ENCODE data around the gene STOX1. TPM values are rescaled to one million over a fixed set of nuclear protein-coding genes. Genes with fewer than 3 reads are reported as not detected.
A peak's percentile ranks its signal among the peaks of the same experiment; 100 is the strongest.
"Not testable (repeated sequence)": the region's sequence is repeated elsewhere in the genome, so short reads cannot be mapped to it uniquely, and the experiment has no call there.

Gene STOX1
- total RNA-seq, 1 donor from 2014 or later, result 8.0 TPM

GRCh38 chr10:68934994-68935393, 107.7 kb downstream of the STOX1 start:
- no peak overlapping the region for H3K4me3 Mint-ChIP-seq (ENCODE audit: low read depth)
- no peaks in the 10 kb centered on the region for H3K27me3 Mint-ChIP-seq
- H3K36me3 Mint-ChIP-seq (ENCODE audit: insufficient read depth), result peaks cover 18% of the 10 kb centered on the region
- no peak overlapping the region for H3K27ac Mint-ChIP-seq
- no peak for DNase-seq (ENCODE audit: low spot score, unreplicated experiment)
- no peaks in the 10 kb centered on the region for H3K9me3 Mint-ChIP-seq (ENCODE audit: low read depth)
- H3K4me1 Mint-ChIP-seq (ENCODE audit: low read depth), result no peaks in the 10 kb centered on the region
- TF ChIP-seq, protein P1, sequence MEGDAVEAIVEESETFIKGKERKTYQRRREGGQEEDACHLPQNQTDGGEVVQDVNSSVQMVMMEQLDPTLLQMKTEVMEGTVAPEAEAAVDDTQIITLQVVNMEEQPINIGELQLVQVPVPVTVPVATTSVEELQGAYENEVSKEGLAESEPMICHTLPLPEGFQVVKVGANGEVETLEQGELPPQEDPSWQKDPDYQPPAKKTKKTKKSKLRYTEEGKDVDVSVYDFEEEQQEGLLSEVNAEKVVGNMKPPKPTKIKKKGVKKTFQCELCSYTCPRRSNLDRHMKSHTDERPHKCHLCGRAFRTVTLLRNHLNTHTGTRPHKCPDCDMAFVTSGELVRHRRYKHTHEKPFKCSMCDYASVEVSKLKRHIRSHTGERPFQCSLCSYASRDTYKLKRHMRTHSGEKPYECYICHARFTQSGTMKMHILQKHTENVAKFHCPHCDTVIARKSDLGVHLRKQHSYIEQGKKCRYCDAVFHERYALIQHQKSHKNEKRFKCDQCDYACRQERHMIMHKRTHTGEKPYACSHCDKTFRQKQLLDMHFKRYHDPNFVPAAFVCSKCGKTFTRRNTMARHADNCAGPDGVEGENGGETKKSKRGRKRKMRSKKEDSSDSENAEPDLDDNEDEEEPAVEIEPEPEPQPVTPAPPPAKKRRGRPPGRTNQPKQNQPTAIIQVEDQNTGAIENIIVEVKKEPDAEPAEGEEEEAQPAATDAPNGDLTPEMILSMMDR (IDR thresholded peaks at IDR 0.05; ENCODE audit: unreplicated experiment), result no peak

DNA sequence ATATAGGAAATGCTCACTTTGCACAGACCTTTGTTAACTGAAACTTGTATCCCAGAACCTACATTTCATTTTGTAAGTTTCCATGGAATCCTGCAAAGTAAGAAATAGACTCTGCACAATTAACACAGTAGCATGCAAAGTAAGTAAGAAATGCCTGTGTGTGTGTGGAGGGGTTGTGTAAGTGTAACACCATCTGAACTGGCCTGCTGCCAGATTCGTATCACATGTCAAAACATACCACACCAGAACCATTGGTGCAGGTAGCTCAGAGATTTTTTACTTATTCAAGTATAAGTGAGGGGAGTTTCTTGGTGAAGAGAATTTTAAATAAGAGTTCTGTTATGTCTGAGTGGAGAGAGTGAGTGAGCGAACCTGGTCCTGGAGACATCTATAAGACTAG, 110.8 kb downstream of the STOX1 start:
- DNase-seq (ENCODE audit: low spot score, unreplicated experiment), result no peak
- H3K4me1 Mint-ChIP-seq (ENCODE audit: low read depth), result no peaks in the 10 kb centered on the region
- peaks cover 12% of the 10 kb centered on the region for H3K36me3 Mint-ChIP-seq (ENCODE audit: insufficient read depth)
- H3K4me3 Mint-ChIP-seq (ENCODE audit: low read depth), result no peak overlapping the region
- H3K9me3 Mint-ChIP-seq (ENCODE audit: low read depth), result no peaks in the 10 kb centered on the region
- H3K27me3 Mint-ChIP-seq, result no peaks in the 10 kb centered on the region
- TF ChIP-seq, protein P1 (IDR thresholded peaks at IDR 0.05; ENCODE audit: unreplicated experiment), result no peak
- peak overlapping the region; percentile 44 for H3K27ac Mint-ChIP-seq

DNA sequence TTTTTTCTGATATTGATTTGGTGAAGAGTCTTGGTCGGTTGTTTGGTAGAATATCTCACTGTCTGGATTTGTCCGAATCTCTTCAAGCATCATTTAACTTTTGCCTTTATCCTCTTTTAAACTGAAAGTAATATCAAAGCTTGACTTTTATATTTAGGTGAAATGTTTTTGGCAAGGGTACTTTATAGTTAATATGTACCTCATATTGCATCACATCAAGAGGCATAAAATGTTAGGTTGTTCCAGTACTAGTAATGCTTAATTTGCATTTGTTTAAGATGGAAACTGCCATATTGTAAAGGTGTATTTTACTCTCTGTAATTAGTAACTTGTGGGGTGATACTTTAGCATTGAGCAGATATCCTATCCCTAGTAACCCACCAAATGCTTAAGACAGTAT, 111.6 kb downstream of the STOX1 start:
- no peak for DNase-seq (ENCODE audit: low spot score, unreplicated experiment)
- H3K9me3 Mint-ChIP-seq (ENCODE audit: low read depth), result no peaks in the 10 kb centered on the region
- H3K4me3 Mint-ChIP-seq (ENCODE audit: low read depth), result no peak overlapping the region
- no peak overlapping the region for H3K27ac Mint-ChIP-seq
- peaks cover 12% of the 10 kb centered on the region for H3K36me3 Mint-ChIP-seq (ENCODE audit: insufficient read depth)
- TF ChIP-seq, protein P1 (IDR thresholded peaks at IDR 0.05; ENCODE audit: unreplicated experiment), result no peak
- H3K27me3 Mint-ChIP-seq, result no peaks in the 10 kb centered on the region
- H3K4me1 Mint-ChIP-seq (ENCODE audit: low read depth), result no peaks in the 10 kb centered on the region

- not testable (repeated sequence) for H3K27ac Mint-ChIP-seq; H3K27me3 Mint-ChIP-seq; H3K9me3 Mint-ChIP-seq (ENCODE audit: low read depth); DNase-seq (ENCODE audit: low spot score, unreplicated experiment); H3K4me3 Mint-ChIP-seq (ENCODE audit: low read depth); H3K4me1 Mint-ChIP-seq (ENCODE audit: low read depth)
- peaks cover 10% of the 10 kb centered on the region for H3K36me3 Mint-ChIP-seq (ENCODE audit: insufficient read depth)
These were observed 113.6 kb downstream of the STOX1 start for GRCh38 chr10:68940917-68941316.

Other genes starting within 250 kb of the STOX1 start
- gene CCAR1, start 106.3 kb upstream of the STOX1 start, total RNA-seq, result 150 and 156 TPM in 2 replicates
- 42.3 and 45.3 TPM in 2 replicates for gene DDX50, start 73.8 kb downstream of the STOX1 start, total RNA-seq
- 38.2 and 45.6 TPM in 2 replicates for gene DDX21, start 128.6 kb downstream of the STOX1 start, total RNA-seq
- gene KIFBP, start 161.3 kb downstream of the STOX1 start, total RNA-seq, result 26.7 and 28.0 TPM in 2 replicates